Tibial artery (tissue), 4 donors: Measurements from ENCODE around the gene A1BG.

ENCODE experiments used
- DNase-seq, 2 donors: peaks; one replicate each; pipeline ENCODE4 v3.0.0-alpha.2; 2019
- H3K27ac ChIP-seq, 2 donors: fragments of 200-600 bp; sonication (generic) in 1 of 2; 1 replicate in 1 of 2; 2 replicates in 1 of 2; pipeline ENCODE4 v1.5.1; 2018 to 2019; ENCODE audit warnings: mild to moderate bottlenecking in 1 of 2
- H3K27me3 ChIP-seq, 2 donors: fragments of 200-600 bp; sonication (generic) in 1 of 2; one replicate each; pipeline versions ENCODE4 v1.5.1 to v1.6.0; 2016 to 2019
- H3K36me3 ChIP-seq, 3 donors: fragments of 200-600 bp; sonication (generic) in 2 of 3; one replicate each; pipeline ENCODE4 v1.5.1; 2016 to 2019; ENCODE audit warnings: mild to moderate bottlenecking in 2 of 3
- H3K4me1 ChIP-seq, 4 donors: fragments of 200-600 bp; sonication (generic) in 2 of 4; 1 replicate in 3 of 4; 2 replicates in 1 of 4; pipeline ENCODE4 v1.5.1; 2016 to 2019
- H3K4me3 ChIP-seq, 2 donors: fragments of 200-600 bp; sonication (generic) in 1 of 2; 1 replicate in 1 of 2; 2 replicates in 1 of 2; pipeline ENCODE4 v1.5.1; 2018 to 2019; ENCODE audit warnings: mild to moderate bottlenecking in 2 of 2
- H3K9me3 ChIP-seq, 3 donors: fragments of 200-600 bp; sonication (generic) in 1 of 3; one replicate each; pipeline ENCODE4 v1.5.1; 2016 to 2019
- intact Hi-C: fragments of 100-400 bp; cut with DNase I; formaldehyde crosslinking; loops from one replicate; pipeline ENCODE4 v1.15.0; 2023; ENCODE audit warnings: low total_unique reads
- TF ChIP-seq, protein P1 (sequence below), 2 experiments: fragments of 200-600 bp in 1 of 2; fragments of 450-650 bp in 1 of 2; IDR thresholded peaks; one replicate each; pipeline ENCODE4 v1.5.1; 2017 to 2019; ENCODE audit warnings: antibody characterized with exemption in 2 of 2, mild to moderate bottlenecking in 1 of 2, moderate library complexity in 1 of 2

The A1BG gene

DNA sequence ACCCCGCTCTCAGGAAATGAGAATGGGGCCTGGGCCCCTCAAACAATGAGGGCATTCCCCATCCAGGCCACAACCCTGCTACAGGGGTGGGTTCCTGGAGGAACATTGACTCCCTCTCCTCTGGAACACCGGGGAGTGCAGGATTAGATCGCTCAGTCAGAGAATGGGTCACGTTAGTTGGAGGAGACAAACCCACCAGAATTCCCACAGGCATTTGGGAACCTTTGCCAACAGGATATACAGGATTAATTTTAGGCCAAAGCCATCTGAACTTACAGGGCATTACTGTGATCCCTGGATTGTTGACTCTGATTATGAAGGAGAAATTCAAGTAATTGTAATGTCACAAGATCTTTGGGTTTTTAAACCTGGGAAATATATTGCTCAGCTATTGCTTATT, 45.6 kb downstream of the A1BG start:
- no peak for DNase-seq

DNA sequence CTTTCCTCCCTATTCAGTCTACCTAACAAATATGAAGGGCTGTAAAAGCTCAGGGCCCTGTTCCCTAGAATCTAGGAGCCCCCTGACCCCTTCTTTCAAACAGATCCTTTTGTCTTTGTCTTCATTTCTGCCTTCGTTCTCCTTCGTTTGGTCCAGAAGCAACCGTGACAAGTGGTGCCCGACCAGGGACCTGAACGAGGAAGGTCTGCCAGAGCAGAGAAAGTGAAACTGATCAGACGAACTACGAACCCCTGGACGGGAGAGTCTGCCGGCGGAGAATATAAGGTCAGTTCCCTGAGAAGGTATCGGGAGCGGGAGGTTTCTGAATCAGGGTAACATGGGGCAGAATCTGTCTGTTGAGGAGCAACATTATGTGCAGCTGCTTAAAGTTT, 47.4 kb downstream of the A1BG start:
- Histone ChIP-seq H3K36me3 (peaks cover 21 to 44% (median 38%) of the 10 kb centered on the region in 3 donors), H3K4me1 (peaks cover 0 to 19% (median 12%) of the 10 kb centered on the region in 4 donors), H3K9me3 (no peaks in the 10 kb centered on the region), H3K27ac (peak overlapping the region; percentile 81 to 93), H3K4me3 (peak overlapping the region; percentile 78 to 91), H3K27me3 (no peaks in the 10 kb centered on the region)
- intact Hi-C loops: loop anchor here (2.0 kb wide), 1 partner anchor 27 kb away; the partner anchor contains the start of gene ZNF8
- TF ChIP-seq, protein P1, sequence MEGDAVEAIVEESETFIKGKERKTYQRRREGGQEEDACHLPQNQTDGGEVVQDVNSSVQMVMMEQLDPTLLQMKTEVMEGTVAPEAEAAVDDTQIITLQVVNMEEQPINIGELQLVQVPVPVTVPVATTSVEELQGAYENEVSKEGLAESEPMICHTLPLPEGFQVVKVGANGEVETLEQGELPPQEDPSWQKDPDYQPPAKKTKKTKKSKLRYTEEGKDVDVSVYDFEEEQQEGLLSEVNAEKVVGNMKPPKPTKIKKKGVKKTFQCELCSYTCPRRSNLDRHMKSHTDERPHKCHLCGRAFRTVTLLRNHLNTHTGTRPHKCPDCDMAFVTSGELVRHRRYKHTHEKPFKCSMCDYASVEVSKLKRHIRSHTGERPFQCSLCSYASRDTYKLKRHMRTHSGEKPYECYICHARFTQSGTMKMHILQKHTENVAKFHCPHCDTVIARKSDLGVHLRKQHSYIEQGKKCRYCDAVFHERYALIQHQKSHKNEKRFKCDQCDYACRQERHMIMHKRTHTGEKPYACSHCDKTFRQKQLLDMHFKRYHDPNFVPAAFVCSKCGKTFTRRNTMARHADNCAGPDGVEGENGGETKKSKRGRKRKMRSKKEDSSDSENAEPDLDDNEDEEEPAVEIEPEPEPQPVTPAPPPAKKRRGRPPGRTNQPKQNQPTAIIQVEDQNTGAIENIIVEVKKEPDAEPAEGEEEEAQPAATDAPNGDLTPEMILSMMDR (IDR thresholded peaks at IDR 0.05): no peak
- DNase-seq: no peak

More for the DNA sequence above, 45.6 kb downstream of the A1BG start:
- intact Hi-C loops: no loop called here
- Histone ChIP-seq H3K27ac (no peak overlapping the region), H3K9me3 (no peaks in the 10 kb centered on the region), H3K4me1 (peaks cover 0 to 19% (median 12%) of the 10 kb centered on the region in 4 donors), H3K36me3 (peaks cover 28 to 53% (median 51%) of the 10 kb centered on the region in 3 donors), H3K4me3 (no peak overlapping the region), H3K27me3 (no peaks in the 10 kb centered on the region)
- TF ChIP-seq, protein P1 (IDR thresholded peaks at IDR 0.05): no peak

DNA sequence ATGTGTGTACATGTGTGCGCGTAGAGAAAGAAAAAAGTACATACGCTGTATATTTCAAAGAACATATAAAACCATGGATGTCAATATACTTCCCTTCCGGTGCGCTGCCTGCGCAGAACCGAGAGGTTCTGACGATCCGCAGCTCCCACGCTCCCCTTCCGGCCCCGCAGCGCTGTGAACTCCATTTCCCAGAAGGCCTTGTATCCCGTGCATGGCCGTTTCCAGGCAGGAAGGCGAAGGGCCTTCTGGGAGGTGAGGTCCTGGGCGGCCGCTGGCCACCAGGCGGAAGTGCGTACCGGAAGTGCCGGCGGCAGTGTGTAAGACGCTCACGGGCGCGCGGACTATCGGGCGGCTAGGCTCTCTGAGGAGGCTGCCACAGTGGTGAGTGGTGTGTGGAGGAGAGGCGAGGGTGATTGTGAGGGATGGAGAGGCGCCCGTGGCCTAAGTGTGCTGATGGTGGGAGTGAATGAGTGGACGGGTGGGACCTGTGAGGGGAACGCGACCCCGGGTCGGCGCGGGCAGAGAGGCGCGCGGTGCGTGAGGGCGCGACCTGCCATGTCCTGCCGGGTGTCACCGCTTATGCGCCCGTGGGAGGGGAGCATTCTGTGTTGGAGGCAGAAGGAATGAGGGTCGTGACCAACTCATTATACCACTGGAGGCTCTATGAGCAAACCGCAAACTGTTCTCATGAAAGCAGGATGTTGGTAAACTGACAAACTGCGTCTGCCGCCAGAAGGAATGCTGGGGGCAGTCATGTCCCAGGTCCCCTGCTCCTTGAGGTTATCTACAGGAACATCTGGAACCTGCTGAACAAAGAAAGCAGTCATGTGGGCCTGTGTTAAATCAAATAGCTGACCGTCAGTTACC, 48.0 kb downstream of the A1BG start, which contains the start of gene ERVK3-1:
Gene ERVK3-1, plus strand, starts transcription at position 313 of the 867 bp plus-strand sequence. CDS start 6,792 bp downstream, outside the sequence.
- H3K36me3 ChIP-seq: peaks cover 27 to 51% (median 44%) of the 10 kb centered on the region in 3 donors
- no peaks in the 10 kb centered on the region for H3K27me3 ChIP-seq
- peak within 1 kb of the TSS; percentile 78 to 91 for H3K4me3 ChIP-seq
- TF ChIP-seq, protein P1 (IDR thresholded peaks at IDR 0.05): peak; percentile 37 to 63
- DNase-seq: peak; percentile 97 to 98
- peaks cover 0 to 19% (median 10%) of the 10 kb centered on the region in 4 donors for H3K4me1 ChIP-seq
- H3K9me3 ChIP-seq: peaks cover 0 to 2% (median 0%) of the 10 kb centered on the region in 3 donors
- intact Hi-C loops: loop anchor here (2.0 kb wide), 1 partner anchor 26 kb away; the partner anchor contains the start of gene ZNF8
- H3K27ac ChIP-seq: peak within 1 kb of the TSS; percentile 81 to 93

DNA sequence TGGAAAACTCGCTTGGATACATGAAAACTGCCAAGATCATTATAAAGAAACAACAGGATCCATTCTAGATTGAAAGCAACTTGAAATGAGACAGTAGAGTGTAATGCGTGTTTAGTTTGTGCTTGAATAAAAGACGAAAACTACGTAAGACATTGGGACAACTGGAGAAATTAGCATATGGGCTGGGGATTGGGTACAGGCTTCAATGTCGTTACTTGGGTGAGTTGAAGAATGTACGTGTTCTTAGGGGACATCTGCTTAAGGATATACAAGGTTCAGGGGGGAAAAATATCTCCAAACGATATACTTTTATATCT, 48.6 kb downstream of the A1BG start:
- peak overlapping the region; percentile 81 to 93 for H3K27ac ChIP-seq
- TF ChIP-seq, protein P1 (IDR thresholded peaks at IDR 0.05): no peak
- H3K36me3 ChIP-seq: peaks cover 33 to 56% (median 50%) of the 10 kb centered on the region in 3 donors
- peaks cover 0 to 19% (median 10%) of the 10 kb centered on the region in 4 donors for H3K4me1 ChIP-seq
- peak overlapping the region; percentile 78 to 91 for H3K4me3 ChIP-seq
- H3K27me3 ChIP-seq: no peaks in the 10 kb centered on the region
- intact Hi-C loops: loop anchor here (2.0 to 5.0 kb wide), 2 partner anchors 26 to 122 kb away; partner anchors contain the start of genes ZNF274 and ZNF8
- DNase-seq: no peak
- peaks cover 0 to 5% (median 0%) of the 10 kb centered on the region in 3 donors for H3K9me3 ChIP-seq

- DNase-seq: no peak
- TF ChIP-seq, protein P1 (IDR thresholded peaks at IDR 0.05): no peak
- H3K4me1 ChIP-seq: peaks cover 0 to 19% (median 10%) of the 10 kb centered on the region in 4 donors
- peaks cover 33 to 57% (median 51%) of the 10 kb centered on the region in 3 donors for H3K36me3 ChIP-seq
- intact Hi-C loops: loop anchor here (2.0 to 5.0 kb wide), 2 partner anchors 25 to 122 kb away; partner anchors contain the start of genes ZNF274 and ZNF8
- peak overlapping the region; percentile 81 to 93 for H3K27ac ChIP-seq
- peak overlapping the region in 1 of 2 donors; percentile 78 for H3K4me3 ChIP-seq
- peaks cover 0 to 9% (median 0%) of the 10 kb centered on the region in 3 donors for H3K9me3 ChIP-seq
- H3K27me3 ChIP-seq: no peaks in the 10 kb centered on the region
Observed at GRCh38 chr19:58304255-58304654, 49.0 kb downstream of the A1BG start.
